HG03064 (cell line): ENCODE results near the gene CENPN.

Source experiments
- ATAC-seq: cut with Tn5 transposase; IDR thresholded peaks from one replicate; pipeline ENCODE4 v1.9.1; 2021; ENCODE audit warnings: low read depth; ENCODE audit not compliant: unreplicated experiment

Gene CENPN

DNA sequence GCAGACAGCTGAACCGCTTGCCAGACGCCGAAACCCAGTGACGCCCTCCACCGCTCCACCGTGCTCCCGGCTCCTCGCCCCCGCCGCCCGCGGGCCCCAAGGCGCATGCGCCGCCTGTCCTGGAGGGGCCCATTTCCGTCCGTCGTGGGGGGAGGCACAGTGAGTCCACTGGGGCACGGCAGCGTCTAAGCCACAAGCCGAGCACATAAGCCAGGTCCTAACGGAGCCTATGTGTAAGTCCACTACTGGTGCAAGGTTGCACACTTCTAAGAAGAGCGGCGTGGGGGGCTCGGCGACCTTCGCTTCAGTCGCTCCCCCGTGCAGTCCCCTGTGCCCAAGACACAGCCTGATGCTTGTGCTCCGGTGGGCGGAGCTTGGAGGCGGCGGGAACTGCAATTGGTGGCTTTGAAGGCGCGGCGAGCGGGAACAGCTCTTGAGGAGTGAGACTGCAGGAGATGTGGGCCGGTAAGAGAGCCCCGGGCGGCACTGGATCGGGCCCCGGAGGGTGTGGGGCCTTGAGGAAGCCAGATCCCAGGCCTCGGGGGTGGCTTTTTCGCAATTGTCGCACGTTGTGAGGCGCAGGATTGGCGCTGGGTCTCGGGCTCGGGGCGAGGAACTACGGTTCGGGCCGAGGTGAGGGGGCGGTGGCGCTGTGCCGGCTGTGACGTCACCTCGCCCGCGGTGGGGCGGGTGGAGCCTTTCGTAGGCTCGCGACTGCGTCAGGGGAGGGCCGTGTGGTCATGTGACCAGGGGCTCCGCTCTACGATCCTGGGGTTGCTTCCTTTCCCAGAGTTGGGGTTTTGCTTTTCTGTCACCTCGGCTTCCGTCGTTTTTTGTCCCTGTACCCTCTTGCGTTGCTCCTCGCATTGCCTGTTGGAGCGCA lies at the start of gene CENPN, which contains the start of gene CMC2:
CENPN (plus strand) TSS at position 402 of the 883 bp plus-strand sequence. CDS start 4,726 bp downstream, outside the sequence.
CMC2 (minus strand) TSS at position 73 of the 883 bp plus-strand sequence. CDS start 9,491 bp downstream, outside the sequence.
- ATAC-seq, result peak; percentile 81

GRCh38 chr16:80958284-80958683 lies 48.7 kb upstream of the CENPN start:
- ATAC-seq, result no peak

- no peak for ATAC-seq
Measured at GRCh38 chr16:80962879-80963278, 44.1 kb upstream of the CENPN start.

DNA sequence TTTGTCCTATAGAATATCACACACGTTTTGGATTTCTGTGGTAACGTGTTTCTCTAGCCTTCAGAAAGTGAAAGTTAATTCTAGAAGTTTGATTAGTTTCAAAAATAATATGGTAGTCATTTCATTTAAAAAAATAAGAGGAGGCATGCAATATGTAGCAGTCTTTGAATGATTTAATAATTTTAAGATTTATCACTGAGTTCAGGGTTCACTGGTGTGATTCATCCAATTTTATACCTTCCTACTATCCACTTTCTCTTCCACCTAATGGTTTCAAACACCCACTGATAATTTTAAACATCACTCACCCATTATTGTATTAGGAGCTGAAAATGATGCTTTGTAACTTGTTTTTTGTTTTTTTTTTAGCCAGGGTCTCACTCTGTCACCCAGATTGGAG lies 42.7 kb upstream of the CENPN start:
- no peak for ATAC-seq

DNA sequence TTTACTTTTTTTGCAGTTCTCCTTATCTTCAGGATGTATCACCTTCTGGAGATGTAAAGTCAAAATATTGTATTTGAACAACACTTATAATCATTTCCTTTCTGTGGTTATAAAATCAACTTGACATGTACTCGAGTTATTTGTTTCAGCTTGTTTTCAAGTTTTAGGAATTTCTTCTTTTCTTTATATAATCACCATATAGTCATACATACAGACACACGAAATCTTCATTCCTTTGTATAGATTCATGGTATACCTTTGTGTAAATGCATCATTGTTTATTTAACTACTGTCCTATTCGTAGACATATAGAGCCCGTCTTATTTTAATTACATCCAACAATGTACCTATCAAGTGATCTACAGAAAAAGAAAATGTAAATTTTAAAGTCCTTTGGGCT lies 40.4 kb upstream of the CENPN start:
- ATAC-seq, result no peak

GRCh38 chr16:80968386-80969113 lies 38.5 kb upstream of the CENPN start:
- ATAC-seq, result no peak

DNA sequence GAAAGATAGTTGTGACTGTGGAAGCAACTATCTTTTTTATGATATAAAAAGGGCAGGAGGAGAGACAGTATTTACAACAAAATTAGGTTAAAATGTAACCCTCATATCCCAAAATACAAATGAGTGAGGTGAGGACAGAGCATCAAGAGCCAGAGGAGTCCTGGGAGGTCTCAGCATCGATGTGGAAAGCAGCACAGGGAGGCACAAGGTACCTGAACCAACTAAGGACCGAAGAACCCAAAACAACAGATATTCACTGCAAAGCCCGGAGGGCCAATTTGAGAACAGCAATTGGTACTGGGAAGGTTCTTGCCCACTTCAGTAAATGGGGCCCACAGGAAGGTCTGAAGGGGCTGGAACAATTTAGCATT lies 37.9 kb upstream of the CENPN start:
- no peak for ATAC-seq

DNA sequence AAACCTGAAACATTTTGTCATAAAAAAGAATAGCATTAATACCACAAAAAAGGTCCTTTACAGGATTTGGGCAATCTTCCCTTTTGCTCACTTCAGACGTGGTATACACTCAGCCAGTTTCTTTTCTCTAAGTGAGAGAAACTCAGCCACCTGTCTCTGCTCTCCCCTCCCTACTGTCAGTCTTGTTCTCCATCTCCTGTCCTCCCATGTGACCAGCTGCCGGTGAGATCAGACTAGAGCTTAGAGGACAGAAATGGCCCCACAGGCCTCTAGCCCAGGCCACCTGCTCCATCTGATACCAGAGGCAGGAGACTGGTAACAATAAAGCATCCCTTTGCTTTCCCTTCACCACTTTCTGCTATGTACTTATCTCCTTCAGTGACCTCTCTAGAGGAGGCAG lies 35.2 kb upstream of the CENPN start:
- peak; percentile 81 for ATAC-seq

DNA sequence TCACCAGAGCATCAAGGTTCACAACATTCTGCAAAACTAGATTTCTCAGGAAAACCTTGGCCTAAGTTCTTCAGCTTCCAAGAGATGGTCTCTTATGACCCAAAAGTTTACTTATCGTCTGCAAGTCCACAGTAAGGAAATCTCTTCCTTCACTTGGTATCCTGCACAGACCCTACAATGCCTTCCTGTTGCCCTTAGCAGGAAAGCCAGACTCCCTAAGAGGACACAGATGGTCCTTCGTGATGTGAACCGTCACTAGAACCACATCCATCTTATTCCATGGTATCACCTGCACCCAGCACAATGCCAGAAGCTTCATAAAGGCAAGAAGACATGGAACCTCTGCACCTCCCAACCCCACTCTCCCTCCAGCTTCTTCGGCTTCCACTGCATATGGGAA lies 34.4 kb upstream of the CENPN start:
- no peak for ATAC-seq

DNA sequence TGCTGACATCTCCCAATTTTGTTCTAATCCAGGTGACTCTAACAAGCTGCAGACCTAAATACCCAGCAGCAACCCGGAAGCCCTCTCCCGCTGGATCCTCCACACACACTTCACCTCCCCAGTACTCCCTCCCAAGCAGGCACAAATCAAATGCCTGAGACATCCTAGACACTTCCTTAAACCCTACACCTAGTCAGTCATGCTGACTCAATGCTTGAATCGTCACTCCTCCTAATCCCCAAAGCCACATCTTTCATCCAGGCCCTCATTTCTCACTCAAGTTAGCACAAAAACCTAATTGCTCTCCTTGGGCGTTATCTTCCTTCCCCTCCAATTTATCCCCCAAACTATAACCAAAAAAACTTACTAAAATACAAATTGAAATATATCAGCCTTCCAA lies 33.0 kb upstream of the CENPN start:
- ATAC-seq, result no peak

GRCh38 chr16:80974649-80975376 lies 32.2 kb upstream of the CENPN start:
- ATAC-seq, result no peak

- ATAC-seq, result no peak
Measured at GRCh38 chr16:80976946-80977345, 30.1 kb upstream of the CENPN start.

- no peak for ATAC-seq
Measured at GRCh38 chr16:80981103-80981502, 25.9 kb upstream of the CENPN start.

DNA sequence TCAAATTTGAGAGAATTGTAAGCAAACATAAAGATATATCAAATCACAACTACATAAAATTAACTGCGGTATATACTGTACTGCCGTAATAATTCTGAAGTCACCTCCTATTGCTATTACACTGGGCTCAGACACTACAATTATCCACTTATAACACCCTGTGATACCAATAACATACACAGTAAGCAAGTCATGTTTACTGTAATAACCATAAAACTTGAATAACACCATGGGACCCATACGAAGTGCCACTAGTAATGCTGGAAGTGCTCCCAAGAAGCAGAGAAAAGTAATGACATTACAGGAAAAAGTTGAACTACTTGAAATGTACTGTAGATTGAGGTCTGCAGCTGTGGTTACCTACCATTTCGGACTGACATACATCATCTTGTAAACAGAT lies 24.4 kb upstream of the CENPN start:
- no peak for ATAC-seq

DNA sequence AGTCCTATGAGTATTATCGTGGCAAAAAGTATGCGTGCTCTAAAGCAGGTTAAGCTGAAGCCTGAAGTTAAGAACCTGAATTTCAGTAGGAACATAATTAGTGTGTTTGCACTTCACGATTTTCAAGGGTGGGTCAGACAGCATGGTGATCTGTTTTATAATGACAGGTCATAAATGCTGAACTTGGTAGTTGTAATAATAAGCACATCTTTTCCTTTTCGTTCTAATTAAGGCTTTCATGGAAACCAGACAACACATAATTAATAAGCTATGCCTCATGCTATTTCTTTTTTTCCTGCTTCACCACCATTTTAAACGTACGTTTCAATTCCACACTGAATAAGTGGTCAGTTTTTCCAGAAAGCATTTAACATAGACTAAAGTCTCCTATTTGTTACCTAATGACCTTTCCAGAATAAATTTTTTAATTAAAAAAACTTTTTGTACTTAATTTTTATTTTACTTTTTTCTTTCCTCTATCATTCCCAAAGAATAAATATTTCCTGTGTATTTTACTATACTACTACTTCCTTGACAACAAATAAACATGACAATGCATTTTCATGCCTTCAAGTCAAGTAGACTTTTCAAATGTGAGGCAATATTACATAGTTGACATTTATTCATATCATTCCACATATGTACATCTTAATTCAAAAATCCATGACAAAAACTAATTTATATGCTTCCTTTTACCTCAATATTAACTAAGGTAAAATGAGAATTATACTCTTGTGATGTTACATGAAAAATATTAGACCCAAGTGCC lies 22.7 kb upstream of the CENPN start:
- no peak for ATAC-seq

DNA sequence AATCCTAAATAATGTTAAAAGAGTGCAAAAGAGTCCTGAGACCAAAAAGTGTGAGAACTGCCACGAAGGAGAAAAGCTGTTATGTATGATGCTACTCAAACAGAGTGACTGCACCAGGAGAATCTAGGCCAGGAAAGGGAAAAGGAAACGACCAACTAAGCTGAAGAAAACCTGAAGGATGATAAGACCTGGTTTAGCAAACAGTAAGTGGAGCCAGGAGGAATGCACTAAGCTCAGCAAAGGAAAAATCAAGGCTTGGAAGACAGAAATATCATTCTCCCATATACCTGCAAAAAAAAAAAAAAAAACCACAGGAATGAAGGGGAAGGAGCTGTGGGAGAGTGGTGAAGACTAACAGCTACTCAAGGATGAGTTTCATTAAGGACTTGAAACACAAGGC lies 21.4 kb upstream of the CENPN start:
- no peak for ATAC-seq

- no peak for ATAC-seq
Measured at GRCh38 chr16:80986557-80986956, 20.5 kb upstream of the CENPN start.

DNA sequence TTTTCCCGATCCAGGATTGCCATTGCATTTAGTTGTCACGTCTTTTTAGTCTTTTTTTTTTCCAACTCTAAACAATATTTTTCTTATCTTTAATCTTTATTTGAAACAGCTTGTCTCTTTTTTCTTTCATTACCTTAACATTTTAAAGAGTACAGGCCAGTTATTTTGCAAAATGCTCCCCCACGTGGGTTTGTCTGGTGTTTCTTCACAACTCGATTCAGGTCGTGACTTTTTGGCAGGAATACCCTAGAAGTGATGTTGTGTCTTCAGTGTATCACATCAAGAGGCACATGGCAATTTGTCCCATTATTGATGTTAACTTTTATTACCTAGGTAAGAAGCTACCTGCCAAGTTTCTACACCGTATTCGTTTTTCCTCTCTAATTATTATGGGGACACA lies 18.3 kb upstream of the CENPN start:
- no peak for ATAC-seq

- ATAC-seq, result no peak
Measured at GRCh38 chr16:80989801-80990200, 17.2 kb upstream of the CENPN start.

GRCh38 chr16:80990577-80990976 lies 16.4 kb upstream of the CENPN start:
- ATAC-seq, result no peak
